ENCODE measurements around the gene SMIM43. TPM values are rescaled to one million over a fixed set of nuclear protein-coding genes. Genes with fewer than 3 reads are reported as not detected.

SMIM43 gene
- total RNA-seq, 4 donors from 2014 or later: not detected

DNA sequence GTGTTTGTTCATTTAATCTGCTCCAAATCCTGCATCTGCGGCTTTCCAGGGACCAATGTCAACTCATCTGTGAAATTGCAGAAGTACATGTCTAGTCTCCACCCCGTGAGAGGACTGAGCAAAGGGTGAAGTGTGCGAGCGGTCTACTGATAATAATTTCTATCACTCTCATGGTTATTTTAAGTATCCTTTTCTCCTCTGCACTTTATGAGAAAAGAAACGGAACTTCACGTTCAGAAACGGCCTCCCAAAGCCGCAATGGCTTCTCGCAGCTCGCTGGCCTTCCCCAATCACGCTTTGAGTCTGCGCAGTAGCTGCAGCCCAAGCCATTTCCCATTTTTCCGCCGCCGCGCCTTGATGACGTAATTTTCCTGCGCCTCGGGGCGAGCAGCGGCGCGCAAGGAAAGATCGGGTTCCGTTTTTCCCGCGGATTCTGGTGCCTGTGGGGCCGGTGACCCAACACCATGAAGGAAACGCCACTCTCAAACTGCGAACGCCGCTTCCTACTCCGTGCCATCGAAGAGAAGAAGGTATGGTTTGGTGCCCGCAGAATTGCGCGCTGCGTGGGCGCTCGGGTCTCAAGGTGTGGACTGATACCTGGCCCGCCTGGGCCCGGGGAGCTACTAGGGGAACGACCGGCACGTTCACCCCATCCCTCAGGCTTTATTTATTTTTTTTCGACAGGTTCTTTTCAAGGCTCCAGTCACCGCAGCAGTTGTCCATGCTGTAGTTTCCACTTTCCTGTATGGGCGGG, 36.2 kb upstream of the SMIM43 start, which contains the start of gene EXOSC9:
Gene EXOSC9, plus strand, starts transcription at position 363 of the 754 bp plus-strand sequence. Its CDS starts 102 bp downstream, at position 465.
- Histone ChIP-seq H3K4me3 (peak within 1 kb of the TSS; percentile 96), H3K4me1 (peaks cover 13% of the 10 kb centered on the region), H3K36me3 (peaks cover 28% of the 10 kb centered on the region), H3K9me3 (no peaks in the 10 kb centered on the region), H3K27ac (peak within 1 kb of the TSS; percentile 83), H3K27me3 (no peaks in the 10 kb centered on the region)
- no peak for TF ChIP-seq EP300 (IDR thresholded peaks at IDR 0.05)
- peak in 2 of 3 donors; percentile 80 to 86 for TF ChIP-seq POLR2AphosphoS5 (IDR thresholded peaks at IDR 0.05)
- TF ChIP-seq POLR2A (IDR thresholded peaks at IDR 0.05): peak in 1 of 2 donors; percentile 79
- WGBS: under 1% methylated on average over 48 of the region's 48 CpGs
- peak; percentile 94 to 96 for DNase-seq (ENCODE audit: low spot score in 2 of 2)

DNA sequence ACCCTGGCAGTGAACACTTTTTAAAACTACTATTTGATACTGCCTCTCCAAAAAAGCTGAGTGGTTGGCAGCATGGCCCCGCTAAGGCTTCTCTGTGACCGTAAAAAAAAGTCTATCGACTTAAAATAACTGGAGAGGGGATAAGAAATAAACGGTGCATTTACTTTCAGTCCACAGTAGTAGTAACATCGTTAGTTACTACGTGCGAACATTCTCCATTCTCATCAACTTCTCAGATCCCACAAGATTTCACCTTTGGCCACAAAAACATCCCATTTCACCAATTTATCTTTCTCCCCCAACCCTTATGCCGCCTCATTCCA, 35.6 kb upstream of the SMIM43 start:
- peaks cover 22% of the 10 kb centered on the region for H3K36me3 ChIP-seq
- 62% methylated on average over 8 of the region's 8 CpGs for WGBS
- TF ChIP-seq POLR2A (IDR thresholded peaks at IDR 0.05): no peak
- no peak for TF ChIP-seq POLR2AphosphoS5 (IDR thresholded peaks at IDR 0.05)
- no peaks in the 10 kb centered on the region for H3K27me3 ChIP-seq
- H3K9me3 ChIP-seq: no peaks in the 10 kb centered on the region
- H3K4me1 ChIP-seq: peaks cover 13% of the 10 kb centered on the region
- no peak for DNase-seq (ENCODE audit: low spot score in 2 of 2)
- peak overlapping the region; percentile 83 for H3K27ac ChIP-seq
- H3K4me3 ChIP-seq: peak overlapping the region; percentile 96

DNA sequence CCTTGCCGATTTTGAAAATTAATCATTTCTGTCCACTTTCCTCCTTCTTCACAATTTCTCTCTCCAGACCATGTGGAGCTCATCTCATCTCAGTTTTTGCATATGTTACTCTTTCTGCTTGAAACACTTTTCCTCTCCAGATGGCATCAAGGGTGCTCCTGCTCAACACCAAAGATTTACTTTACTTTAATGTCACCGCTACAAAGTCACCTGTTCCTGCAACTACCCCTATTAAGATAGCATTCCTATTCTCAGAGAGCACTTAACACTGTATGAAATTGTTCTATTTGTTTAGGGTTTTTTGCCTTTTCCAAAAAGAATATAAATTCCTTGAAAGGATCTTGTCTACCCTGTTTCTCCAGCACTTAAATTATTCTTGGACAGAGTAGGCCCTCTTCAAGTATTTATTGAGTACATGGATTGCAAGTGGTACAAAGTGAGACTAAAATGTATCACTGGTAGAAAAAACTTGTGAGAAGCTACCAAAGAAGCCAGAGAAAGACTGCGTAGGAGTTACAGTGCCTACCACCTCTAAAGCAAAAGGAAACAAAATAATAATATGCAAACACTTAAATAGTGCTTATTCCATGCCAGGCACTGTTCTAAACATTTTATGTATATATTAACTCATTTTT, 35.0 kb upstream of the SMIM43 start:
- no peak for TF ChIP-seq POLR2A (IDR thresholded peaks at IDR 0.05)
- TF ChIP-seq EP300 (IDR thresholded peaks at IDR 0.05): no peak
- no peak for TF ChIP-seq POLR2AphosphoS5 (IDR thresholded peaks at IDR 0.05)
- TF ChIP-seq CTCF (IDR thresholded peaks at IDR 0.05): no peak
- Histone ChIP-seq H3K9me3 (no peaks in the 10 kb centered on the region), H3K27ac (no peak overlapping the region), H3K4me3 (no peak overlapping the region), H3K36me3 (peaks cover 18% of the 10 kb centered on the region), H3K4me1 (peaks cover 13% of the 10 kb centered on the region), H3K27me3 (peaks cover 4% of the 10 kb centered on the region)
- no peak for DNase-seq (ENCODE audit: low spot score in 2 of 2)
- WGBS: 85% methylated on average over 3 of the region's 3 CpGs

GRCh38 chr4:121799208-121799823, 34.4 kb upstream of the SMIM43 start:
- WGBS: 78% methylated on average over 2 of the region's 2 CpGs

GRCh38 chr4:121796283-121796682, 31.3 kb upstream of the SMIM43 start:
- H3K36me3 ChIP-seq: no peaks in the 10 kb centered on the region
- no peak overlapping the region for H3K27ac ChIP-seq
- TF ChIP-seq CTCF (IDR thresholded peaks at IDR 0.05) (no peak), POLR2A (IDR thresholded peaks at IDR 0.05) (no peak), EP300 (IDR thresholded peaks at IDR 0.05) (no peak), POLR2AphosphoS5 (IDR thresholded peaks at IDR 0.05) (no peak)
- no peak overlapping the region for H3K4me3 ChIP-seq
- H3K9me3 ChIP-seq: no peaks in the 10 kb centered on the region
- H3K27me3 ChIP-seq: peaks cover 21% of the 10 kb centered on the region
- DNase-seq (ENCODE audit: low spot score in 2 of 2): no peak
- H3K4me1 ChIP-seq: no peaks in the 10 kb centered on the region

More at GRCh38 chr4:121799208-121799823, 34.4 kb upstream of the SMIM43 start:
- H3K27ac ChIP-seq: no peak overlapping the region
- H3K27me3 ChIP-seq: peaks cover 8% of the 10 kb centered on the region
- TF ChIP-seq EP300 (IDR thresholded peaks at IDR 0.05) (no peak), POLR2A (IDR thresholded peaks at IDR 0.05) (no peak), POLR2AphosphoS5 (IDR thresholded peaks at IDR 0.05) (no peak), CTCF (IDR thresholded peaks at IDR 0.05) (no peak)
- no peaks in the 10 kb centered on the region for H3K9me3 ChIP-seq
- no peak for DNase-seq (ENCODE audit: low spot score in 2 of 2)
- H3K36me3 ChIP-seq: peaks cover 11% of the 10 kb centered on the region
- H3K4me1 ChIP-seq: peaks cover 13% of the 10 kb centered on the region
- H3K4me3 ChIP-seq: no peak overlapping the region

Measured in suprapubic skin (tissue), 4 donors.